ENCODE measurements around the gene S100A3. TPM values are rescaled to one million over a fixed set of nuclear protein-coding genes. Genes with fewer than 3 reads are reported as not detected.
"Not testable (repeated sequence)": the region's sequence is repeated elsewhere in the genome, so short reads cannot be mapped to it uniquely, and the experiment has no call there.

Gene S100A3, protein sequence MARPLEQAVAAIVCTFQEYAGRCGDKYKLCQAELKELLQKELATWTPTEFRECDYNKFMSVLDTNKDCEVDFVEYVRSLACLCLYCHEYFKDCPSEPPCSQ
- polyA plus RNA-seq (ENCODE audit: insufficient read depth in 1 of 5, insufficient read length in 5 of 5, low replicate concordance in 1 of 5) = under 1 TPM in 2 of 5 donors, not detected in 3; 0.21 to 0.66 TPM
- long read RNA-seq, donor 1 = 0 reads
- long read RNA-seq, donor 2 = 0 reads
- long read RNA-seq, donor 3 = 0 reads
- long read RNA-seq, donor 4 = 0 reads
- long read RNA-seq, donor 5 = 0 reads
- long read RNA-seq, donor 6 = 0 reads
- long read RNA-seq, donor 7 = 0 reads
- long read RNA-seq, donor 8 = 0 reads

- DNase-seq = no peak
These were observed at the start of gene S100A3 for GRCh38 chr1:153548722-153549688. TSS of gene S100A3 (minus strand) at chr1:153549258. CDS start at chr1:153548485, 773 bp downstream.

GRCh38 chr1:153598309-153599172, 49.5 kb upstream of the S100A3 start:
- DNase-seq = peak in 1 of 2 donors; percentile 23

DNA sequence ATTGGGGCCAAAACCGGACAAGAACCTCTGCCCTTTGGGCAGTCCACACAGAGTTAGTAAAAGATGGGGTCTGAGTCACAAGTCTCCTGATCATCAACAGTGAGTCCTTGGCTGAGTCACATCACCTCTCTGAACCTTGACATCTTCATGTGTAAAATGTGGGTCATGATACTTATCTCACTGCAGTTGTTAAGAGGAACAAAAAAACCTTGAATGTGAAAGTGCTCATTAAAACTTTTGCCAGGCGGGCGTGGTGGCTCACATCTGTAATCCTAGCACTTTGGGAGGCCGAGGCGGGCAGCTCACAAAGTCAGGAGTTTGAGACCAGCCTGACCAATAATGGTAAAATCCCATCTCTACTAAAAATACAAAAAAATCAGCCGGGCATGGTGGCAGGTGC, 48.1 kb upstream of the S100A3 start:
- DNase-seq = no peak

- DNase-seq = no peak
These were observed 43.7 kb upstream of the S100A3 start for GRCh38 chr1:153592748-153593147.

- DNase-seq = no peak
These were observed 39.4 kb upstream of the S100A3 start for GRCh38 chr1:153588482-153588881.

GRCh38 chr1:153588033-153588432, 39.0 kb upstream of the S100A3 start:
- not testable (repeated sequence) for DNase-seq

DNA sequence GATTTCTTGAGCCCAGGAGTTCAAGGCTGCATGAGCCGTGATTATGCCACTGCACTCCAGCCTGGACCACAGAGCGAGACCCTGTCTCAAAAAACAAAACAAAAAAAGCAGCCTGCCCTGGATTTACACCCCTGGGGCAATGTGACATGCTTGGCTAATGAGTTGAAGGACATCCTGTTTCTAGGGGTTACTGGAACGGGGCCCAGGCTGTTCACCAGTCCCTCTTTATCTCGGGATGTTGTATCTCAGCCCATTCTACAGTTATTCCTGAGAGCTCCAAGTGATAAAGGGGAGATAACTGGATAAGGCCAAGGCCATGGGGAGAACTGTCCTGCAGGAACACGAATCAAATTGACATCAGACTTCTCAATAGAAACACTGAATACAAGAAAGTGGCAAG, 38.3 kb upstream of the S100A3 start:
- DNase-seq = no peak

DNA sequence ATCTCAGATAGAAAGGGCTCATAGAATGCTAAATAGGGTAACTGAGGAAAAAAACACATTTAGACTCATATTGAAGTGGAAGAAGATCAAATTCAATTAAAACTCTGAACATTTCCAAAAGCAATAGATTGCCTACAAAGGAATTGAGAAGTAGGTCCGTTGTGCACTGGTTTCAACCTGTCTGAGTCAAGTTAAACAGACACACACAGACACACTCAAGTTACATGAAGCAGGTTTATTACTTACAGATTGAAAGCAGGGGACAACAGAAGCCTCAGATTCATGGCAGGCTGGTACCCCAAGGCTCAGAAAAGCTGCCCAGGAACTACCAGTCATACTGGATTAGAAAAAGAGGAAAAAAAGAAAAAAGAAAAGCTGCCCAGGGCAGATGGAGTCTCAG, 37.3 kb upstream of the S100A3 start:
- DNase-seq = no peak

DNA sequence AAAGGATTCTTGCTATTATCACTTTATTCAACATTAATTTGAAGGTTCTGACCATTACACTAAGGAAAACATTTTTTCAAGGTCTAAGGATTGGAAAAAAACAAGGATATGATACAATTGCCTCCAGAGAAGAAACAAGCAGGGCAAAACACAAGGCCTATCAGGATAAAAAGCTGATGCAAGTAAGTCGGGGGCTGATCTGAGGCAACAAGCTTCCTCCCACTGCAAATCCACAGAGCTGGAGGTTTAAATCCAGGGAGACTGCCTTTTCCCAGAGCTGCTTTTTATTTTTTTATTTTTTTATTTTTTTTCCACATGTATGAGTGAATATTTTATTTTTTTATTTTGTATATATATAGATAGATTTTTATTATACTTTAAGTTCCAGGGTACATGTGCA, 35.9 kb upstream of the S100A3 start:
- no peak for DNase-seq

DNA sequence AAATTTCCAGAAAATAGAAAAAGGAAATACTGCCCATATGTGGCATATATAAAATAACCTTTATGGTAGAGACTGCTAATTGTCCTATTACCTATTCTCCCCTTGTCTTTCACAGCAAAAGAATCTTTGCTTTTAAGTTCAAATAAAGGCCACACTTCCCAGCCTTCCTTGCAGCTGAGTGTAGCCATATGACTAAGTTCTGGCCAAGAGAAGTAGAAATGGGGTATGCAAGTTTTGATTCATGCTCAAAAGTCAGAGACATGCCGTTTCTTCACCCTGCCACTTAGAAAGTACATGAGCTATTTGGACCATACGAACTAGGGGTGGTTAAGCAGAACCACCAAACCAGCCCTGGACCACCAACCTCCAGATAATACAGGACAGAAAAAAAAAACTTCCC, 34.9 kb upstream of the S100A3 start:
- no peak for DNase-seq

- not testable (repeated sequence) for DNase-seq
These were observed 34.5 kb upstream of the S100A3 start for GRCh38 chr1:153583514-153583913.

DNA sequence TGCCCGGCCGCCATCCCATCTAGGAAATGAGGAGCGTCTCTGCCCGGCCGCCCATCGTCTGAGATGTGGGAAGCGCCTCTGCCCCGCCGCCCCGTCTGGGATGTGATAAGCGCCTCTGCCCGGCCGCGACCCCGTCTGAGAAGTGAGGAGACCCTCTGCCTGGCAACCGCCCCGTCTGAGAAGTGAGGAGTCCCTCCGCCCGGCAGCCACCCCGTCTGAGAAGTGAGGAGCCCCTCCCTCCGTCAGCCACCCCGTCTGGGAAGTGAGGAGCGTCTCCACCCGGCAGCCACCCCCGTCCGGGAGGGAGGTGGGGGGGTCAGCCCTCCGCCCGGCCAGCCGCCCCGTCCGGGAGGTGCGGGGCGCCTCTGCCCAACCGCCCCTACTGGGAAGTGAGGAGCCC, 33.8 kb upstream of the S100A3 start:
- DNase-seq = not testable (repeated sequence)

DNA sequence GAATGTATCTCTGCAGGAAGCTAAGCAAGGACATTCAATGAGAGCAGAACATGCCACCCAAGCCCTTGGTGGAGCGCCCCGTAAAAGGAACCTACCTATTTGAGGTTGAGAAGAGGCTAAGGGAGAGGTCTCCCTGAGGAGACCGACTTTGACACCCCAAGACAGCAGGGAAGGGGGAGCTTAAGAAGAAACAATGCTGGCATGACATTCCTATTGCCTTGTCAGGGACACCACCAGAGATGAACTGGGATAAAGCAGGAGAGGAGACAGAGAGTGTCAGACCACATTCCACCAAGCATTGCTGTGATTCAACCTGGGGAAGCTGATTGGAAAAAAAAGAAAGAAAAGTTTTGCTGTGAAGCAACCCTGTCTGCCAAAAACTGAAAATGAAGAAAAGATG, 29.9 kb upstream of the S100A3 start:
- DNase-seq = no peak

GRCh38 chr1:153578490-153578889, 29.4 kb upstream of the S100A3 start:
- DNase-seq = no peak

GRCh38 chr1:153577624-153578051, 28.6 kb upstream of the S100A3 start:
- DNase-seq = no peak

DNA sequence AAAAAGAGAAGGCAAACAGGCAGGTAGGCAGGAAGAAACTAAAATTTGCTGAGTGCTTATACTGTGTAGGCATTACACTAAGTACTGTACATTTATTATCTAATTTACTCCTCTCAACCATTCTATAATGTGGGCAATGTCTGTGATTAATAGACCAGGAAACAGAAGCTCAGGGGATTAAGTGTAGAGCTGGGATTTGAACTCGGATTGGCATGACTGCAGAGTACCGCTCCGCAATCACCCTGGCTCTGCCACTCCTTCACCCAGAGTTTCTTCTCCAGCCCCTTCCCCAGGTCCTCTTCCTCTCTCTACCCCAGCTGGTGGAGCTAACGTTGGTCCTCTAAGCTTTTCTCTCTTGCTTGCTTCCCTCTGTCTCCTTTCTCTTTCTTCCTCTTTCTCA, 28.1 kb upstream of the S100A3 start:
- no peak for DNase-seq

DNA sequence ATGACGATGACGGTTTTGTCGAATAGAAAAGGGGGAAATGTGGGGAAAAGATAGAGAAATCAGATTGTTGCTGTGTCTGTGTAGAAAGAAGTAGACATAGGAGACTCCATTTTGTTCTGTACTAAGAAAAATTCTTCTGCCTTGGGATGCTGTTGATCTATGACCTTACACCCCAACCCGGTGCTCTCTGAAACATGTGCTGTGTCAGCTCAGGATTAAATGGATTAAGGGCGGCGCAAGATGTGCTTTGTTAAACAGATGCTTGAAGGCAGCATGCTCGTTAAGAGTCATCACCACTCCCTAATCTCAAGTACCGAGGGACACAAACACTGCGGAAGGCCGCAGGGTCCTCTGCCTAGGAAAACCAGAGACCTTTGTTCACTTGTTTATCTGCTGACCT, 26.4 kb upstream of the S100A3 start:
- DNase-seq = not testable (repeated sequence)

- DNase-seq = not testable (repeated sequence)
These were observed 26.0 kb upstream of the S100A3 start for GRCh38 chr1:153575081-153575491.

DNA sequence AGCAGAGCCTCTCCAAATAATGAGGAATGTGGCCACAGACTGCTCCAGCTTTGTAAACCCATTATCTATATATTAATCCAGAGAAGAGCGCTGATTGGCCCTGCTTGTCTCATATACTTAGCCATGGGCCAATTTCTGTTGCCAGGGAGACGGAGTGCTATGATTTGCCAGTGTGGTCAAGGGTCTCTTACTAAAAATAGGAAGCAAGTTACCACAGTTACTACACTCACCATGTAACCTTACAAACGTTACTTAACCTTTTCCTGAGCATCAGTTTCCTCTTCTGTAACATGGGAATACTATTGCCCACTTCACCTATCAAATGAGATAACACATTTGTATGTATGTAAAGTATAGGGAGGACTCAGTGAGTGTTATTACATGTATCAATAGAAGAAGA, 24.3 kb upstream of the S100A3 start:
- no peak for DNase-seq

DNA sequence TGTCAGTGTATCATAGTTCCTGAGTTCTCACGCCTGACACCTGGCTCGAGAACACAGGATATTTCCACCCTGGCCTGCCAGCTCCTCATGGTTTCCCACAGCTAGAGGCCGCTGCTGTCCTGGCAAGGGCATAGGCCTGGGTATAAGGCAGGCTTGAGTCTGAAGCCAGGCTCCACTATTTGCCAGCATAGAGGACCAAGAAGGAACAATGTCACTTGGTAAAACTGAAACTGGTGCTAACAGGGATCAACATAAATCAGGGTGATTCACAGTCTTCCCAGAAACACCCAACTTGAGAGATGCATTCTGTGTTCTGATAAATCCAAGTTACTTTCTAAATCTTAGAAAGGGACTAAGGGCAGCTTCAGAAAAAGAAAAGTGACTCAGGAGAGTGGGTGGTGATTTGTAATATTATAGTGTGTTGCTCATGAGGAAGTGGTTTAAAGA, 23.5 kb upstream of the S100A3 start:
- DNase-seq = peak; percentile 38 to 60

- DNase-seq = no peak
These were observed 22.6 kb upstream of the S100A3 start for GRCh38 chr1:153571706-153572105.

- no peak for DNase-seq
These were observed 21.8 kb upstream of the S100A3 start for GRCh38 chr1:153570874-153571273.
